ENCODE measurements around the gene MAML2.

Gene MAML2

DNA sequence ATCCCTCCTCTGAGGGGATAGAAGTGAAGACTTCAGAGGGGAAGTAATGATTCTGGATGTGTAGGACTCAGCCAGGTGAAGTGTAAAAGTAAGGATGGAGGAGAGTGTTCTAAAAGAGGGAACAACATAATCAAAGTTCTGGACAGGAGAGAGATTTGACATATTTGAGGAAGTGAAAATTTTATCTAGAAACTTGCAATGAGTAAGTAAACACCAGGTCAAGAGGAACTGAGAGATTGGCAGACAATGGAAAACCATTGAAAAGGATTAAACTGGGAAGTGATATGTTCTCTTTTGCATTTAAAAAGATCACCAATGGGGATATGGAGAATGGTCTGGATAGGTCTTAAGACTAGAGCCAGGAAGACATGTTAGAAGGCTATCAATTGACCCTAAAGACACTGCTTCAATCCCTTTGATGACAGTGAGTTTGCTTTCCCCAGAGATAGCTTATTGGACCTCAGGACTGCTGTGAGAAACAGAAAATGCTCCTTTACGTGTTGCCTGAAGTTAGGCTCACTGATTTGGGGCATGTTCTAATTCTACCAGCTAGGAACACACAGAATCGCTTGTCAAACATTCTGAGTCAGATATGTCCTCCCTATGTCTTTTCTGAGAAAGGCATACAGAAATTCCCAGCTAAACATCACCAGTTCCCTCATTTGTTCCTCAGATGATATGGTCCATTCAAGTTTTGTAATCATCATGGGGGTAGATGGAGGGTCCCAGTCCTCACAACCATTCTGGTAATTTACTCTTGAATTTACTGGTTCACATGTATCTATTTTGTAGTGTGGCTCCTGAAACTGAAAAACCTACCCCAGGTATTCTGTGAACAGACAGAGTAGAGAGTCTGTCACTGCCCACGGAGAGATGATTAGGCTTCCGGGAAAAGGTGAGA is 144.9 kb downstream of the MAML2 start:
- TF ChIP-seq ZFX (IDR thresholded peaks at IDR 0.05), result no peak
- TF ChIP-seq, protein P1, sequence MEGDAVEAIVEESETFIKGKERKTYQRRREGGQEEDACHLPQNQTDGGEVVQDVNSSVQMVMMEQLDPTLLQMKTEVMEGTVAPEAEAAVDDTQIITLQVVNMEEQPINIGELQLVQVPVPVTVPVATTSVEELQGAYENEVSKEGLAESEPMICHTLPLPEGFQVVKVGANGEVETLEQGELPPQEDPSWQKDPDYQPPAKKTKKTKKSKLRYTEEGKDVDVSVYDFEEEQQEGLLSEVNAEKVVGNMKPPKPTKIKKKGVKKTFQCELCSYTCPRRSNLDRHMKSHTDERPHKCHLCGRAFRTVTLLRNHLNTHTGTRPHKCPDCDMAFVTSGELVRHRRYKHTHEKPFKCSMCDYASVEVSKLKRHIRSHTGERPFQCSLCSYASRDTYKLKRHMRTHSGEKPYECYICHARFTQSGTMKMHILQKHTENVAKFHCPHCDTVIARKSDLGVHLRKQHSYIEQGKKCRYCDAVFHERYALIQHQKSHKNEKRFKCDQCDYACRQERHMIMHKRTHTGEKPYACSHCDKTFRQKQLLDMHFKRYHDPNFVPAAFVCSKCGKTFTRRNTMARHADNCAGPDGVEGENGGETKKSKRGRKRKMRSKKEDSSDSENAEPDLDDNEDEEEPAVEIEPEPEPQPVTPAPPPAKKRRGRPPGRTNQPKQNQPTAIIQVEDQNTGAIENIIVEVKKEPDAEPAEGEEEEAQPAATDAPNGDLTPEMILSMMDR (conservative IDR thresholded peaks at IDR 0.05), result no peak
- no peak overlapping the region for H3K27ac ChIP-seq

DNA sequence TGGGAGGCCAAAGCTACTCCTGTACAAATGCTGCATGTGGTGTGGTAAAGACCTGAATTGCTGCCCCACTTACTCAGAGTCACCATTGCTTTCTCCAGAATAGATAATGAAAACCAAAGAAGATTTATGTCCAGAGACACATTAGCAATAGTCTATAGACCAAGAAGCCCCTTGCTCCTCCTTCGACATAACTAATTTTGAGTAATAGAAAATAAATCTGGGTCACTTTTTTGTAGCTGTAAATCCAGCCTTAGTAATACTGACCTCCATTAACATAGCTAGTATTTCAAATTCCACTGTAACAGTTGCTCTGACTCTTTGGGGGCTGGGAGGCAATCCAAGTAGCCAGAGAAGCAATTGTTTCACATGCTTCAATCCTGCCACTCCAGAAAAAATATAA is 145.9 kb downstream of the MAML2 start:
- no peak overlapping the region for H3K27ac ChIP-seq
- TF ChIP-seq ZFX (IDR thresholded peaks at IDR 0.05), result no peak
- TF ChIP-seq, protein P1 (conservative IDR thresholded peaks at IDR 0.05), result no peak

DNA sequence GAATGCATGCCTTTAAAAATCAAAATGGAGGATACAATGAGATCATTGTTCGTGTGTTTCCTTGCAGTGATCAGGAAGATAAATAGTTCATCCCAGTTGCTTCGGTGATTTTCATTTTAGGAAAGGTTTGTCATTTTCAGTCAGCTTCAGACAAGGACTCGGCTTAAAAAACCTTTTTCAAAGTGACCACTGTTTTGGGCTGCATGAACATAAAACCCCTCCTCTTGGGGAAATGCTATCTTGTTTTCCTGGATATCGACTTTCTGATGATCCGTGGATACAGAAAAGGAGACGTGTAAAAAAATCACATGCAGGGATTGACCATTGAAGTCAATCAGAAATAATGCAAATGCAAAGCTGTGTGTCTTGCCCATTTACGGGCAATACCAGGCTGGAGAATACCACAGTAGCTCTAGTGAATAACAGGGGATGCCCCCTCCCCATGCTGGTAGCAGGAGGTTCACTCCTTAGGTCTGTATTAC is 146.8 kb downstream of the MAML2 start:
- no peak overlapping the region for H3K27ac ChIP-seq
- TF ChIP-seq, protein P1 (conservative IDR thresholded peaks at IDR 0.05), result no peak
- no peak for TF ChIP-seq ZFX (IDR thresholded peaks at IDR 0.05)

DNA sequence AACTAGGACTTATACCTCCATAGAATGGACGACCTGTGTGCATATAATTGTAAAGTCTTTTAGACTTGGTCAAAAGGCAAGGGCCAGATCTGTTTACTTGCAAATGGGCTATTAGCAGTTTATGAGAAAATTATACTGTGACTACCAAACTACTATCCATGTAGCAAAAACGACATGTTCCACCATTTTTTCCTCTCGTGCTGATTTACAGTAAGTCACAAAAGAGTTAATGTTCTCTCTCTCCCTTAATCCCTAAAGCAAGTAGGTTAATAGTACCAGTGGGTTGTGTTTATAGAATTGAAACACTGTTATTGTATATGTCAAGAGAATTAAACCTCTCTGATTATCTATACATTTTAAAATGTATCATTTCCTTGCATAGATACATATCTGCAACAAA is 147.3 kb downstream of the MAML2 start:
- no peak overlapping the region for H3K27ac ChIP-seq
- no peak for TF ChIP-seq ZFX (IDR thresholded peaks at IDR 0.05)
- TF ChIP-seq, protein P1 (conservative IDR thresholded peaks at IDR 0.05), result no peak

DNA sequence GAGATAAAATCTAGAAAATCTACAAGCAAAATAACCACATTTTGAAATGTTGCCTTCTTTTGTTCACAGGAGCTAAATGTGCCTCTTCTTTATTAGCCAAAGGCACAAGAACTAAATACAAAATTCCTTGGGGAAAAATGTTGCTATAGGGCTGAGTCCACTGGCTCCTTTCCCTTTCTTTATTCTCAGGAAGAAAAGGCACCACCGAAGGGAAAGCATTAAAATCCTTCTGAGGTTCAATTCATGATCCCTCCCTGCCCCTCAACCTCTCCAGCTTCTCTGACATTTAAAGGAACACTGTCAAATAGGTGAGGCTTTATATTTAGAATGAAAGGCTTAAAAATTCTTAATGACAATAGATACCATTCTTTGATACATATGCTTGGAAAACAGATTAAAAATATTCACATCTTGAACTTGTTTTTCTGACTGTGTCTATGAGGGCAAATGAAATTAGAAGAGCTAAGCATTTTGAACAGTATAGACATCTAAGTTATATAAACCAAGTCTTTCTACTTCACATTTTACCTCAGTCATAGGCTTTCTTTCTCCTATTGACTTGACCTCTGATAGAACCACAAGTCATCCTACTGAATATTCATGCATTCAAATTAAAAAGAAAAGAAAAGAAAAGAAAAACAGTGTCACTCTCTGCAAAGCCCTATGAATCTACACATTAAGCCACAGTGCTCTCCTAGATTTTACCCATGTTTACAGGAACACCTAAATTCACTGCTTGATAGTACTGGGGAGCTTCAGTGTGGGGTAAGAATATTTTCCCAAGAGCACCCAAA is 148.2 kb downstream of the MAML2 start:
- TF ChIP-seq, protein P1 (conservative IDR thresholded peaks at IDR 0.05), result no peak
- no peak for TF ChIP-seq ZFX (IDR thresholded peaks at IDR 0.05)
- no peak overlapping the region for H3K27ac ChIP-seq

DNA sequence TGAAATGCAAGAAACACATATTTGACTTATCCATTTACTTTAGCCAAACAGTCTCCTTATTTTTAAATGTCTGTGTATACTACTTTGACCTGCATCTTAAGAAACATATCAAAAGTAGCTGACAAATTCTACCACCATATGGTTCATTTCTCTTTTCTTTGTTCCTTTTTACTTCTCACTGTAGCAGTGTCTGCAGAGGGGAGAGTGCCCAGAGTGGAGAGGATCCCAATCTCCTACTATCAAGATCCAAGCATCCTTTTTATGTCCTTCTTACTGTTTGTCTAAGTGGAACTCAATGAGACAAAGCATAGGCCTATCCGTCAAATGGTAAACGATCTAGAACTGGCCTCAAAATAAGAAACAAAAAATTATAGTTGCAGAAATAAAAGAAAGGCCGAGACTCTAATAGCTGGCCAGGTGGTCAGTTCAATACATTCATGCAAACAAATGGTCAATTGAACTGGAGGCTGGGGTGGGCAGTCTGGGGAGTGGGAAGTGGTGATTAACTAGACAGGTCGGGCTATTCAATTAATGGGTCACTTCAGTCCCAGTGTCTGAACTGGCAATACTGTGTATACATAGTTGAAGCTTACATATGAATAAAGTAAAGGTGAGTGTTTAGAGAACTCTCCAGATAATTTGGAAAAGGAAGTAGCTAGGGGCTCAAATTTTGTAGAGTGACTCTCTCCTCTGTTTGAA is 149.1 kb downstream of the MAML2 start:
- H3K27ac ChIP-seq, result peak overlapping the region; percentile 51; the same call in 1 of the 2 replicates
- TF ChIP-seq, protein P1 (conservative IDR thresholded peaks at IDR 0.05), result no peak
- TF ChIP-seq ZFX (IDR thresholded peaks at IDR 0.05), result no peak

Data from C4-2B (cell line).